HFFc6 (cell line): ENCODE data around the gene KCMF1. TPM values are rescaled to one million over a fixed set of nuclear protein-coding genes. Genes with fewer than 3 reads are reported as not detected.

Experiments
- DNase-seq: peaks from one replicate; pipeline ENCODE4 v3.0.0-alpha.2; 2018
- H3K27ac Mint-ChIP-seq: 2 replicates; pipeline ENCODE4 v1.8.0; 2020; ENCODE audit warnings: mild to moderate bottlenecking, mixed read lengths
- H3K27me3 Mint-ChIP-seq: 2 replicates; pipeline ENCODE4 v1.8.0; 2021; ENCODE audit warnings: mild to moderate bottlenecking, moderate library complexity, mixed read lengths; ENCODE audit not compliant: insufficient read depth
- H3K36me3 Mint-ChIP-seq: 2 replicates; pipeline ENCODE4 v1.8.0; 2021; ENCODE audit warnings: low read depth, mixed read lengths
- H3K4me1 Mint-ChIP-seq: 2 replicates; pipeline ENCODE4 v1.8.0; 2020; ENCODE audit warnings: low read depth, mixed read lengths
- H3K4me3 Mint-ChIP-seq: 2 replicates; pipeline ENCODE4 v1.8.0; 2020; ENCODE audit warnings: mild to moderate bottlenecking, moderate library complexity, mixed read lengths
- H3K9me3 Mint-ChIP-seq: 2 replicates; pipeline ENCODE4 v1.8.0; 2020; ENCODE audit warnings: mild to moderate bottlenecking, mixed read lengths
- CTCF ChIP-seq: fragments of 200-600 bp; sonication (generic); IDR thresholded peaks from 2 replicates; pipeline ENCODE4 v1.5.0; 2021; ENCODE audit warnings: antibody characterized with exemption, mild to moderate bottlenecking
- total RNA-seq, 6 experiments: library from RNA; stranded (reverse); fragmentation: NEBNext Ultra II Directional; extraction: Animal tissue kit (Norgen Biotek cat#: 25700); gene quantifications; 2 replicates in 1 of 6; 3 replicates in 5 of 6; pipeline ENCODE4 v1.2.3, GENCODE V29; 2021

Gene KCMF1
- total RNA-seq, 6 experiments from 2014 or later: 95.7 to 105 (median 101) TPM

DNA sequence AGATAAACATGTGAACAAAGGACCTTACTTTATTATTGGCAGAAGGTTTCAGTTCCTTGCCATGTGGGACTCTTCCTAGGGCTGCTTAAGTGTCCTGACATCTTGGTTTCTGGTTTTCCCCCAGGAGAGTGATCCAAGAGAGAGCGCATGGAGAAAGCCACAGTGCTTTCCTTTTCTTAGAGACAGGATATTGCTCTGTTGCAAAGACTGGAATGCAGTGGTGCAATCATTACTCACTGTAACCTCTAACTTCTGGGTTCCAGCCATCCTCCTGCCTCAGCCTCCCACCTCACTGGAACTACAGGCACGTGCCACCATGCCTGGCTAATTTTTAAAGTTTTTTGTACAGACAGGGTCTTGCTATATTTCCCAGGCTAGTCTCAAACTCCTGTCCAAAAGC lies 124.1 kb downstream of the KCMF1 start:
- Mint-ChIP-seq H3K9me3 (no peaks in the 10 kb centered on the region), H3K4me1 (no peaks in the 10 kb centered on the region), H3K27ac (no peak overlapping the region), H3K4me3 (no peak overlapping the region), H3K27me3 (peaks cover 33% of the 10 kb centered on the region), H3K36me3 (no peaks in the 10 kb centered on the region)
- no peak for DNase-seq
- no peak for TF ChIP-seq CTCF

DNA sequence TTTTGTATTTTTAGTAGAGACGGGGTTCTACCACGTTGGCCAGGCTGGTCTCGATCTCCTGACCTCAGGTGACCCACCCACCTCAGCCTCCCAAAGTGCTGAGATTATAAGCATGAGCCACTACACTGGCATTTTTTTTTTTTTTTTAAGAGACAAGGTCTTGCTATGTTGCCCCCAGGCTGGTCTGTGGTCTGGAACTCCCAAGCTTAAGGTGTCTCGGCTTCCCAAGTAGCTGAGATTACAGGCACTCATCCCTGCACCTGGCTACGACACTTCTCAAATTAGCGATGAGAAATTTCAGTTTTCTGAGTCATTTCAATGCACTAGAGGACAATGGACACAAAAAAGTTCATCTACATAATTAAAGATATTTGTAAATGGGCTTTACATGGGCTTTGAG lies 125.7 kb downstream of the KCMF1 start:
- peaks cover 29% of the 10 kb centered on the region for H3K27me3 Mint-ChIP-seq
- H3K4me3 Mint-ChIP-seq: no peak overlapping the region
- no peak for TF ChIP-seq CTCF
- H3K36me3 Mint-ChIP-seq: no peaks in the 10 kb centered on the region
- DNase-seq: no peak
- H3K27ac Mint-ChIP-seq: no peak overlapping the region
- no peaks in the 10 kb centered on the region for H3K9me3 Mint-ChIP-seq
- no peaks in the 10 kb centered on the region for H3K4me1 Mint-ChIP-seq

DNA sequence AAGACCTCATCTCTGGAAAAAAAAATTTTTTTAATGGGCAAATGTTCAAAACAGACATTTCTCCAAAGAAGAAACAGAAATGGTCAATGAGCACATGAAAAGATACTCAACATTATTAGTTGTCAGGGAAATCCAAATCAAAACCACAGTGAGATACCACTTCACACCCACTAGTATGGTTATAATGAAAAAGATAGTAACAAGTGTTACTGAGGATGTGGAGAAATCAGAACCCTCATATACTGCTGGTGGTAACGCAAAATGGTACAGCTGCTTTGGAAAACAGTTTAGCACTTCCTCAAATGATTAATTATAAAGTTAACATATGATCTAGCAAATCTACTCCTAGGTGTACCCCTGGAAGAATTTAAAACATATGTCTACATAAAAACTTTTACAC lies 133.3 kb downstream of the KCMF1 start:
- Mint-ChIP-seq H3K36me3 (no peaks in the 10 kb centered on the region), H3K9me3 (no peaks in the 10 kb centered on the region), H3K4me3 (no peak overlapping the region), H3K27me3 (peaks cover 23% of the 10 kb centered on the region), H3K4me1 (peaks cover 15% of the 10 kb centered on the region), H3K27ac (no peak overlapping the region)
- TF ChIP-seq CTCF: no peak
- no peak for DNase-seq

- Mint-ChIP-seq H3K4me1 (peaks cover 29% of the 10 kb centered on the region), H3K27me3 (peaks cover 15% of the 10 kb centered on the region), H3K27ac (no peak overlapping the region), H3K9me3 (no peaks in the 10 kb centered on the region), H3K4me3 (no peak overlapping the region), H3K36me3 (no peaks in the 10 kb centered on the region)
- no peak for TF ChIP-seq CTCF
- peak; percentile 81 for DNase-seq
These were observed 135.7 kb downstream of the KCMF1 start for GRCh38 chr2:85106489-85107180.

Other genes starting within 250 kb of the KCMF1 start
- 10 to 100 TPM; 13.5 to 46.2 (median 41.9) TPM for gene TRABD2A, start 90.1 kb upstream of the KCMF1 start, total RNA-seq
- 1,000 to 10,000 TPM; 3,909 to 6,151 (median 5,325) TPM for gene TMSB10, start 65.5 kb upstream of the KCMF1 start, total RNA-seq
- gene TCF7L1, start 162.2 kb downstream of the KCMF1 start, total RNA-seq: 10 to 100 TPM in 1 of 6 experiments, 1 to 10 TPM in 5; 2.6 to 10.3 (median 9.4) TPM